ENCODE data around the gene MACROD1.

Gene MACROD1

DNA sequence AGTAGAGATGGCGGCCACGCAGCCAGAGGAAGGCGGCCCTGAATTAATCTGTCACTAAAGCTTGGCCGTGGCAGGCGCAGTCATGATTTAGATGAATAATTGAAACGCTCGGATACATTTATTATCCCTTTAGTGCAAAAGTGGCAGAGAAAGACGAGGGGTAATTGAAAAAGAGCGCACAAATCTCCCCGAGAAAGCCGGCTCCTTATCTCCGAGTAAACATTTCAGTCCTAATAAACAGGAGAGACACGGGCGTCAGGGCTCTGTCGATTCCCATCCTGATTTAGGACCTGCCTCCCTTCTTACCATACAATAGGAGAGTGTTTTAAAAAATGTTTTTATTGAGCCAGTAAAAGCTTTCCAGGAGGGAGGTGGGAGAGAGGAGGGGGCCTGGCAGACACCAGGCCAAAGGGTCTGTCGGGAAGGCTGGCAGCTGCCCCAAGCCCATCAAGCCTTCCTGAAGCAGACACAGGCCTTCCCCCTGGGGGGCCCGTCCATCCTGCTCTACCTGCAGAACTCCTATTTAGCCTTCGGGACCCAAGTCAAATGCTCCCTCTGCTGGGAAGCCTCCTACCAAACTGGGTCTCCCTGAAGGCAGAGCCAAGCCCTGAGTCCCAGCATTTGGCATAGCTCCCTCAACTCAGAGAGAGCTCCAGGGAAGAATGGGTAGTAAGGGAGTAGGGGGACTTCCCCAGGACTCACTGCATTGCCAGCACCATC is 156.8 kb downstream of the MACROD1 start:
- DNase-seq, result no peak

GRCh38 chr11:64008283-64008913 is 157.5 kb downstream of the MACROD1 start:
- no peak for DNase-seq

GRCh38 chr11:64007629-64008282 is 158.2 kb downstream of the MACROD1 start:
- DNase-seq, result no peak

GRCh38 chr11:64007160-64007628 is 158.7 kb downstream of the MACROD1 start:
- DNase-seq, result no peak

DNA sequence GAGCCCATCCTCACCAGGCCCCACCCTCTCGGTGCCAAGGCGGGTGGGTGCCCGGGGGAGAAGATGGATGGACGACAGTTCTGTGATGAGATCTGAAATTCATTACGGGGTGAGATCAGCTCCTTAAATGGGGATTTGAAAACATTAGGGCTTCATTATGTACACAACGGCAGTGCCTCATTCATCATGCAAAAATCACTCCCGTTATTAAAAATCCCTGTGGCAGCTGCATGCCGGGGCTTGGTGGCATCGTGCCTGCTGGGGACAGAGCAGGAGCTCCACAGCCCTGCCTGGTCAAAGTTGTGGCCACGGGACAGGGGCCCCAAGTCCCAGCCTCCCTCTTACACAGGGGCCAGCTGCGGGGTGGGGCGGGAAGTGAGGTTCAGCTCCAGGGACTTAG is 159.5 kb downstream of the MACROD1 start:
- no peak for DNase-seq

DNA sequence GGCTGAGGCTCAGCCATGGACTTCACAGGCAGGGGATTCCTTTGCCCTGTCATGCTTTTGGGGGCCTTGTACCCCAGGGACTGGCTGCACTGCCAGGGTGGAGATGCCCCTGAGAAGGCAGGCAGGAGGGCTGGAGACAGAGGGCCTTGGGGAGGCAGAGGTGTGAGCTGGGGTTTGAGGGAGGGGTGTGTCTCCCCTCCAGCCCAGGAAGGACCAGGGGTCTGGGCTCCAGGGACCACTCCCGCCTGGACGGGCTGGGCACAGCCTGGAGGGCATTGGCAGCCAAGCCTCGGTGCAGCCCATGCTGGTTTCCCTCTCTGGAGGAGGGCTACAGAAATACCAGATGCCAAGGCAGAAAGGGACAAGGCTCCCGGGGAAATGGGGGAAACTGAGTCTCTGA is 160.2 kb downstream of the MACROD1 start:
- DNase-seq, result no peak

GRCh38 chr11:64004590-64004984 is 161.3 kb downstream of the MACROD1 start:
- no peak for DNase-seq

GRCh38 chr11:64003807-64004589 is 161.9 kb downstream of the MACROD1 start:
- no peak for DNase-seq

- DNase-seq, result no peak
Measured at GRCh38 chr11:64001484-64002420, 164.2 kb downstream of the MACROD1 start.

DNA sequence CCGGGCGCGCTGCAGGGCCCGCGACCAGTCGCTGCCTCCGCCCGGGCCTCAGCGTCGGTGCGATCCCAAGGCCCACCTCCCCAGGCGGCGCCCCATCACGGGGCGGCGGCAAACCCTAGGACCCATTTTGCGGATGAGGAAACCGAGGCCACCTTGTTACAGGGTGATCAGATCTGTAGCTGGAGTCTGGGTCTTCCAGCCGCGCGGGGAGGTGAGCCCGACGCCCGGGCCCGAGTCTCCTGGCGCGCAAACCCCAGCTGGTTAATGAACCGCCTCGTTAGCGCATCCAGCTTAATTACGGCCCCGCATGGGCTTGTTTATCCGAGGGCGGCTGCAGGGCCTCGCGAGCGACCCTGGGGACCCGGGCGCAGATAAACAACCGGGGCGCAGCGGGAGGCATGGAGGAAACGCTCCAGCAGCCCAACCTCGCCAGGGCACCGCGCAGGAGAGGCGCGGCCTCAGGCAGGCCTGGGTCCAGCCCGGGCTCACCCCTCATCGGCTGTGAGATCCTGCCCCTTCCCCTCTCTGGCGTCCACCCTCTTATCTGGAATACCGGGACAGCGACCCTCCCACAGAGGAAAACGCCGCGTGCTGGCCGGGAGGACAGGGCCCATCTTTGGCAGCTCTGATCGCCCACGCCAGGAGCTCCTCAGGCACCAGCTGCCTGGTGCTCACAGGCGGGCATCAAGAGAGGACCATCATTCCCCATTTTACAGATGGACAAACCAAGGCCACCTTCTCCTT is 165.0 kb downstream of the MACROD1 start:
- DNase-seq, result no peak

- DNase-seq, result peak; percentile 80
Measured at GRCh38 chr11:64000026-64000739, 165.7 kb downstream of the MACROD1 start.

- DNase-seq, result peak; percentile 57
Measured at GRCh38 chr11:63999349-64000025, 166.4 kb downstream of the MACROD1 start.

GRCh38 chr11:63998558-63999348 is 167.2 kb downstream of the MACROD1 start:
- no peak for DNase-seq

GRCh38 chr11:63997801-63998337 is 168.0 kb downstream of the MACROD1 start:
- no peak for DNase-seq

GRCh38 chr11:63997104-63997700 is 168.7 kb downstream of the MACROD1 start:
- DNase-seq, result no peak

DNA sequence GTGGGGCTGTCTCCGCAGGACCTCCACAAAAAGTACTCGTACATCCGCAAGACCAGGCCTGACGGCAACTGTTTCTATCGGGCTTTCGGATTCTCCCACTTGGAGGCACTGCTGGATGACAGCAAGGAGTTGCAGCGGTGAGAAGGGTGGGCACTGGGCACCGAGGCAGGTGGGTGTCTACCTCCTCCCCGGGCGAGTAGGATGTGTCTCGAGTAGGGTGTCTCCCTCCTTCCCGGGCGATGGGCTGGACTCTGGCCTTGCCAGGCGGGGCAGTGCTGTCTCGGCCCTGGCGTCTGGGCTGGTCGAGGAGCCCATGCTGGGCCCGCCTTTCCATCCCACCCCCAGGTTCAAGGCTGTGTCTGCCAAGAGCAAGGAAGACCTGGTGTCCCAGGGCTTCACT is 169.4 kb downstream of the MACROD1 start:
- no peak for DNase-seq

GRCh38 chr11:63993993-63994392 is 171.9 kb downstream of the MACROD1 start:
- no peak for DNase-seq

- DNase-seq, result no peak
Measured at GRCh38 chr11:63993100-63993499, 172.8 kb downstream of the MACROD1 start.
